Bronchial epithelial cell (primary cell): ENCODE results near the gene PPP3CA. TPM values are rescaled to one million over a fixed set of nuclear protein-coding genes. Genes with fewer than 3 reads are reported as not detected.

Experiments
- DNase-seq: peaks from one replicate; pipeline ENCODE4 v3.0.0-alpha.2; 2010; ENCODE audit warnings: low read depth
- FAIRE-seq: peaks from 2 replicates; lab custom pipeline; 2011; peaks lifted over from hg19 to GRCh38; lab: Jason Lieb, UNC
- H3K27me3 ChIP-seq: 2 replicates; pipeline ENCODE4 v1.5.1; 2011; ENCODE audit warnings: low read length; ENCODE audit not compliant: control insufficient read depth, insufficient read depth
- H3K36me3 ChIP-seq: 2 replicates; pipeline ENCODE4 v1.5.1; 2011; ENCODE audit warnings: low read length; ENCODE audit not compliant: control insufficient read depth, insufficient read depth
- H3K4me3 ChIP-seq: 2 replicates; pipeline ENCODE4 v1.5.1; 2011; ENCODE audit warnings: mild to moderate bottlenecking, low read depth, low read length, control low read depth
- total RNA-seq: library from RNA; depleted of rRNA; stranded (reverse); fragments of >200 nt; gene quantifications from 2 replicates; pipeline ENCODE4 v1.2.1, GENCODE V29; 2014
- TF ChIP-seq, protein P1 (sequence below): IDR thresholded peaks from 2 replicates; pipeline ENCODE4 v1.5.1; 2011; ENCODE audit warnings: mild to moderate bottlenecking, moderate library complexity, low read length, control low read depth, inconsistent platforms; ENCODE audit not compliant: insufficient read depth, severe bottlenecking

The PPP3CA gene
- total RNA-seq, 1 donor from 2014 or later: 48.2 TPM

DNA sequence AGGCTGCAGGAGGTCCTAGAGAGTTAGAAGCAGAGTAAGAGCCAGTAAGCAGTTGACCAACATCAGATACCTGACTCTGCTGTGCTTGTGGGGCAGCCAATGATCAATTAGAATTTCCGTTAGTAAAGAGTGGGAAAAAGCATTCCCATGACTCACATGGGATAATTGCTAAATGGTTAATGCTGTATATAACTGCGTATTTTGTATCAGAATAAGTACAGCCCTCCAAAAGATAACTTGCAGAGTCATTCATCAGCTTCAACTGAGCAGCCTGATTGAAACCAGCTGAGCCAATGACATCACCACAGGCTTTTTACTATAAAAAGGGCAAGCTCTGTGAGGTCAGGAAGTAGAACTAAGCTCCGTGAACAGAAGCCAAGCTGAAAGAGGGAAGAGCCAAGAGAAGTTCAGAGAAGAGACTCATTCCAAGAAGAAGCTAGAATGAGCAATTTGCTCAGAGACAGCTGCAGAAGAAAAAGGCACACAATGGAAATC is 67.9 kb downstream of the PPP3CA start:
- Histone ChIP-seq H3K4me3 (no peak overlapping the region), H3K27me3 (no peaks in the 10 kb centered on the region), H3K36me3 (no peaks in the 10 kb centered on the region)
- FAIRE-seq (no peak), DNase-seq (no peak)
- TF ChIP-seq, protein P1, sequence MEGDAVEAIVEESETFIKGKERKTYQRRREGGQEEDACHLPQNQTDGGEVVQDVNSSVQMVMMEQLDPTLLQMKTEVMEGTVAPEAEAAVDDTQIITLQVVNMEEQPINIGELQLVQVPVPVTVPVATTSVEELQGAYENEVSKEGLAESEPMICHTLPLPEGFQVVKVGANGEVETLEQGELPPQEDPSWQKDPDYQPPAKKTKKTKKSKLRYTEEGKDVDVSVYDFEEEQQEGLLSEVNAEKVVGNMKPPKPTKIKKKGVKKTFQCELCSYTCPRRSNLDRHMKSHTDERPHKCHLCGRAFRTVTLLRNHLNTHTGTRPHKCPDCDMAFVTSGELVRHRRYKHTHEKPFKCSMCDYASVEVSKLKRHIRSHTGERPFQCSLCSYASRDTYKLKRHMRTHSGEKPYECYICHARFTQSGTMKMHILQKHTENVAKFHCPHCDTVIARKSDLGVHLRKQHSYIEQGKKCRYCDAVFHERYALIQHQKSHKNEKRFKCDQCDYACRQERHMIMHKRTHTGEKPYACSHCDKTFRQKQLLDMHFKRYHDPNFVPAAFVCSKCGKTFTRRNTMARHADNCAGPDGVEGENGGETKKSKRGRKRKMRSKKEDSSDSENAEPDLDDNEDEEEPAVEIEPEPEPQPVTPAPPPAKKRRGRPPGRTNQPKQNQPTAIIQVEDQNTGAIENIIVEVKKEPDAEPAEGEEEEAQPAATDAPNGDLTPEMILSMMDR: no peak

- H3K4me3 ChIP-seq: no peak overlapping the region
- TF ChIP-seq, protein P1: no peak
- H3K27me3 ChIP-seq: no peaks in the 10 kb centered on the region
- FAIRE-seq (no peak), DNase-seq (peak; percentile 55)
- no peaks in the 10 kb centered on the region for H3K36me3 ChIP-seq
Measured at GRCh38 chr4:101277671-101278070, 69.7 kb downstream of the PPP3CA start.

DNA sequence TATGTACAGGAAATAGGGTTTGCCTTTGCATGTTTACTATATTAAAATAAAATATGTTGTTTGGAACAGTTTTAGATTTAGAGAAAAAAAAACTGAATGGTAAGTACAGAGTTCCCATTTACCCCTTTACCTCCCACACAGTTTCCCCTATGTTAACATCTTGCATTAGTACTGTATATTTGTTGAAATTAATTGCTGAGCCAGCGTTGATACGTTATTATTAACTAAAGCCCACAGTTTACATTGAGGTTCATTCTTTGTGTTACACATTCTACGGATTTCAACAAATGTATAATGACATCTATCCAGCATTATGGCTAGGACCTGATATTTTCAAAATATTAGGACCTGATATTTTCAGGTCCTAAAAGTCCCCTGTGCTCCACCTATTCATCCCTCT is 70.7 kb downstream of the PPP3CA start:
- H3K27me3 ChIP-seq: no peaks in the 10 kb centered on the region
- H3K36me3 ChIP-seq: no peaks in the 10 kb centered on the region
- no peak overlapping the region for H3K4me3 ChIP-seq
- no peak for DNase-seq
- FAIRE-seq: no peak
- TF ChIP-seq, protein P1: no peak

DNA sequence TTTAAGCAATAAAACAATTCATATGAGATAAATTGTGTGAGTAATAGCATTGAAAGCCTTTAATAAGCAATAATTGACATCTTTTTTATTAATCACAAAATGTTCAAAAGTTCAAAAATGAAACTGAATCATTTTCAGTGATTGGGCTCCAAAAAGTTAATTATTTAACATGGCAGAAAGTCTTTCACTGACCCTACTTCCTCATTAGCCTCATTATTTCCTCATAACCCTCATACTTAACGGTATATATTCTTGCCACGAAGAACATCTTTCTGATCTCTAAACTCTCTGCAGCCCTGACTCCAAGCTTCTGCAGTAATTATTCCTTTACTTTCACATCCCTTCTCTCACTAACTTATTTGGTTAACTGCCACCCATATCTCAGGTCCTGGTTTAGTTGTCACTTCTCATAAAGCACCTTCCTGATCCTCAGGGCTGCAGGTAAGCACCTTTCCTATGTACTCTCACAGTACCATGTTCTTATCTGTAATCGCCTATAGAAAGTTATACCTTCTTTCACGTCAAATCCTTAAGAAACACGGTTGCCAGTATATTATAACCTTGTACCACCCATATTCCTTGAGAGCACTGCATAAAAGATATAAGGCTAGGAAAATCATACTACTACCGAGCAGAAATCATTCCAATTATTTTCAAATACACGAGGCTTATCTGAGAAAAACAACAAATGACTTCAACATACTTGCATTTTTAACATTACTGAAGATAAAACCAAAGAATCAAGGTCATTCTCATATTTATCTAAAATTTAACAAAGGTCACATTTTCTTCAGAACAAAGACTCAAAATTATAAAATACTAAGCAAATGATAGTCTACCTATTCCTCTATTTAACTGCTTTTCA is 72.2 kb downstream of the PPP3CA start:
- TF ChIP-seq, protein P1: no peak
- Histone ChIP-seq H3K27me3 (no peaks in the 10 kb centered on the region), H3K4me3 (no peak overlapping the region), H3K36me3 (no peaks in the 10 kb centered on the region)
- FAIRE-seq: no peak
- DNase-seq: no peak

GRCh38 chr4:101271516-101271915 is 75.8 kb downstream of the PPP3CA start:
- Histone ChIP-seq H3K36me3 (no peaks in the 10 kb centered on the region), H3K4me3 (no peak overlapping the region), H3K27me3 (no peaks in the 10 kb centered on the region)
- no peak for DNase-seq
- FAIRE-seq: no peak
- TF ChIP-seq, protein P1: no peak
